HL-60/S4 (cell line): ENCODE results near the gene SIX3.

ENCODE experiments used
- in situ Hi-C: fragments of 300-500 bp; cut with MboI; formaldehyde crosslinking; loops from 2 replicates; pipeline ENCODE4 v1.14.3; 2022; ENCODE audit warnings: low sequenced_read_pairs

Gene SIX3

DNA sequence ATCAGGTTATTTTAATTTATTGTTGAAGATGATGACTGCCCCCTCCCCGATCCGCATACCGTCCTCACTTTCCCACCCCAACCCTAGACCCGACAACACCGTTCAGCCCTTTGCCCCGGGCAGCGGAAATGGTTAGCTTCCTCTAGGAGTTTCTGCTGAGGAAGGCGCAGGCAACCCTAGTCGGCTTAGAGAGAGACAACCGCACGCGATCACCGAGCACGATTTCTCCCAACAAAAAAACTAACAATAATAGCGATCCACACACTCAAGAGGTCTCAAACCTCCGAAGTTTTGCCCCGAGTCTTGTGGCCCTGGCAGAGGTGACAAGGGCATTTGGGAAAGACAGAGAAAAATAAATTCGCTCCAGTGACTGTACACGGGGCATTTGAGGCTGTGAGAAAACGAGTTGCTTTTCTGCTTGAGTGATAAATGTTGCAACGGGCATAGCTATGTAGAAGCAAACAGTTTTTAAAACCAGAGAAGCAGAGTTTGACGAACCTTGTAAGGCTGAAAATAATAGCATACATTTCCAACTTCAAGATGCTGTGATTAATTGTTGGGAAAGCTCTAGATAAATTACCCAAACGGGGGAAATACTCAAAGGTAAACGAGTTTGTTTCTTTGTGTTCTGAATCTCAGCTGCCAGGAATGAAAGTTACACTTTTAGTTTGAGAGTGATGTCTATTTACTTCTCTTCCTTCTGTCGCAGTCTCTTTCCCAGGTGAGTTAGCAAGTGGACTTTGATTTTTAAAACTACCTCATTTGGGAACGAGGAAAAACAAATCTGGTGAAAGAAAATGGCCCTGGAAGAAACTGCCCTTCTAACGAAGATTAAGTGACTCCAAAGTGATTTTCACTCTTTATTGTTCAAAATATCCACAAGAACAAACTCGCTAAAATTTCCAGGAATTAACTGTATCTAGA, 11.0 kb upstream of the SIX3 start:
- in situ Hi-C loops: no loop called here

DNA sequence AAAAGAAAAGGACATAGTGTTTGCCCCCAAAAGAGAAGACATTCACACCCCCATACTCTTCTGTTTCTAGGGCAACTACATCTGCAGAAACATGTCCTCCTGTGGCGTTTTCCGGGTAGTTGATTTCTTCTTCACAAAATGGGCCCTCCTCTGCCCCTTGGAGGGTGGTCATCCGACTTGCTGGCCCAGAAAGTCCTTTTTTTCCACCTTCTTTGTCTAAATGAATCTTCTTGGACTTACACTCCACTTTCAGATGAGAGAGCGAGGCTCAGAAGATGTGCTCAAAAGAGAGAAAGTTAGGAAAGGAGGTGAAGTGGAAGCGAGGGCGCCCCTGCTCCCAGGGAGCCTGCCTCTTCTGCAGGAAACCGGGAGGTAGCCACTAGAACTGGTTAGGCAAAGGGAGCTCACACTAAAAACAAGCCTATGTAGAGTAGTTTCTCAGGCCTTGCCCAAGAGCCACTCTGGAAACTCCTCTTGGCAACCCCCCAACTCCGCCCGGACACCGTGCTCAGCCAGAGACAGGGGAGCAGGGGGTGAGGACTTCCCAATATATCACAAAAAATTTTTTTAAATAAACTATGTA, 10.2 kb upstream of the SIX3 start:
- in situ Hi-C loops: no loop called here

- in situ Hi-C loops: no loop called here
These were observed 9.4 kb upstream of the SIX3 start for GRCh38 chr2:44932079-44932478.

- in situ Hi-C loops: no loop called here
These were observed 8.7 kb upstream of the SIX3 start for GRCh38 chr2:44932564-44933392.

- in situ Hi-C loops: no loop called here
These were observed 8.0 kb upstream of the SIX3 start for GRCh38 chr2:44933434-44933951.

DNA sequence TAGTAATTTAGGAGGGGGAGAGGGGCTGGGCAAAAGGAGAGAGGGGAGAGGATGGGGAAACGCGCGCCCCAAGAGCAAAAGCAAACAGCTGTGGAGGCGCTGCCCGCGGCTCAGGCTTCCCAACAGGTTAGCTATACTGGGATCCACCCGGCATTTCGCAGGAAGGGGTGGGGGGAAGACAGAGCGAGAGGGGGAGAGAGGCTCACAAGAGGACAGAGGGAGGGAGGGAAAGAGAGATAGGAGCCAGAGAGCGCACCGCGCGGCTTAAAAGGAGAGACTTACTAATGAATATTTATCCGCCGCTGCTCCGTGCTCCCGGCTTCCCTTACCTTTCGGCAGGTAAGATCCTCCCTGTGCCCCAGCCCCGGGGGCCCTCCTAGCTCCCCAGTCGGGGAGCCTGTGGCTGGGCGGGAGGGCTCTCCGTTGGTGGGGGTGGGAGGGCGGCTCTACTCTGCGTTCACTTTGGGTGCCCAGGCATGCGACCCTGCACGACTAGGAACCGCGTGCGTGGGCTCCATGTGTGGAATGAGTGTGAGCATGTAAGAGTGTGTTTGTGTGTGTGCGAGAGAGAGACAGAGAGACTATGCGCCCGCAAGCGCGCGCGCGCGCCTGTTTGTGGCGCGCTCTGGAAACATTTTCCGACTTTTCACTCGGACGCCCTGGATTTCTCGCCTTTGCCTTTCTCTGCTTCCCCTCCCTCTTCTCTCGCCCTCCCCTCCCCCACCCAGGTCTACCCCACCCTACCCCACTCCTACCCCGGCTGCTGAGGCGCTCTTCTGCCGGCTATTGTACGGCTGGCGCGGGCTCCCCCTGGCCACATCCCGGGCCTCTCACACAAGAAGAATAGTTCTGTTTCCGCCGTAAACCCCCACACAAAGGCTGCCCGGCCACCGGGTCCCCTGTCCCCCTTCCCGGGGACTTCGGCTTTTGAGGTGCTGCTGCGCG, 7.2 kb upstream of the SIX3 start:
- in situ Hi-C loops: no loop called here

- in situ Hi-C loops: no loop called here
These were observed 6.3 kb upstream of the SIX3 start for GRCh38 chr2:44934983-44935728.

DNA sequence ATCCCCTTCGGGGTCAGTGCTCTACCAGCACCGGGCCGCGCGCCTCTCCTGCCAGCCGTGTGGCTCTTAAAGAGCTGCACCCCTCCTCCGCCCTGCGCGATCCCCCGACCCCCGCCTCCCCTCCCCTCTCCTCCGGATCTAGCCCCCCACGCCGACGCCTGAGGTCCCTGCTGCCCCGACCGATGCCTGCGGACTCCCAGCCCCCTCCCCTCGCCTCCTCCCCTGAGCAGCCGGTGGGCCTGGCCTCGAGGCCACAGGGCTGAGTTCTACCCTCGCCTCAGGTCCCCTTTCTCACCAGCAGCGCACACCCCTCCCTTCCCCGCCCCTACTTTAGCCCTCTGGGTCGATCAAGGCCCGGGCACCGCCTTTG, 5.8 kb upstream of the SIX3 start:
- in situ Hi-C loops: no loop called here

DNA sequence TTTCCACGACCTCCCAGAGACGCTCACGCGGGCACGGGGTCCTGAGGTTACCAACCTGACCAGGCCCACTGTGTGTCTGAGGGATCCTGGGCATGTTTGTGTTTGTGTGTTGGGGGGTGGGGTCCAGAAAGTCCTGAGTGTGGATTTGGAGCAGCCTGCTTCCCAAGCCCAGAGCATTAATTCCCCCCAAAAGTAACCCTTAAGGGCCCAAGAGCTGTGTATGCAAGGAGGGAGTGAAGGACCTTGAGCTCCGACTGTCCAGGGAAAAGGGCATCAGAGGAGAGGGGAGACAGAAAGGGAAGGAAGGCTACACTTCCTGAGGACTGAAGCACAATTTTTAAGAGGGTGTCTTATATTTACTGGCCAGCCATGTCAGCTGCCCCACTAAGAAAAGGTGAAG, 5.2 kb upstream of the SIX3 start:
- in situ Hi-C loops: no loop called here

- in situ Hi-C loops: no loop called here
These were observed 4.5 kb upstream of the SIX3 start for GRCh38 chr2:44936715-44937687.

GRCh38 chr2:44937688-44938240, 3.7 kb upstream of the SIX3 start:
- in situ Hi-C loops: no loop called here

- in situ Hi-C loops: no loop called here
These were observed 3.0 kb upstream of the SIX3 start for GRCh38 chr2:44938287-44939105.

- in situ Hi-C loops: no loop called here
These were observed 2.1 kb upstream of the SIX3 start for GRCh38 chr2:44939106-44940048.

DNA sequence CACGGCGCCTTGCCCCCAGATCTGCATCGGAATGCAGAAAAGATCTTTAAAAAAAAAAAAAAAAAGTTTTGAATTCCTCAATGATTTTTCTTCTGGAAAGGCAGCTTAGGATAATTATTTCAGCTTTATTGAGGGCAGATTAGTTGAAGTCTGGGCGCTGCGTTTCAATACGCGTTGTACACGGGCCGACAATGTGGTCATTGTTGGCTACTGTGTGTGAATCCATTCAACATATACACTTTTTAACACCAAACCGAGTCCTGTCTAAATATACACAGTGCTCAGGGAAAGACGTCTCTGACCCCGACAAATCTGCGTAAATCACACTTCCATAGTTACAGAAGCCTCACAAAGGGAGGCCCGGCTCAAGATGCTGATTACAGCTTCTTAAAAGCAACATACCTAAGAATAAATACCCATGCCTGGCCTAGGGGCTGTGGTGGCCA, 1.4 kb upstream of the SIX3 start:
- in situ Hi-C loops: no loop called here

DNA sequence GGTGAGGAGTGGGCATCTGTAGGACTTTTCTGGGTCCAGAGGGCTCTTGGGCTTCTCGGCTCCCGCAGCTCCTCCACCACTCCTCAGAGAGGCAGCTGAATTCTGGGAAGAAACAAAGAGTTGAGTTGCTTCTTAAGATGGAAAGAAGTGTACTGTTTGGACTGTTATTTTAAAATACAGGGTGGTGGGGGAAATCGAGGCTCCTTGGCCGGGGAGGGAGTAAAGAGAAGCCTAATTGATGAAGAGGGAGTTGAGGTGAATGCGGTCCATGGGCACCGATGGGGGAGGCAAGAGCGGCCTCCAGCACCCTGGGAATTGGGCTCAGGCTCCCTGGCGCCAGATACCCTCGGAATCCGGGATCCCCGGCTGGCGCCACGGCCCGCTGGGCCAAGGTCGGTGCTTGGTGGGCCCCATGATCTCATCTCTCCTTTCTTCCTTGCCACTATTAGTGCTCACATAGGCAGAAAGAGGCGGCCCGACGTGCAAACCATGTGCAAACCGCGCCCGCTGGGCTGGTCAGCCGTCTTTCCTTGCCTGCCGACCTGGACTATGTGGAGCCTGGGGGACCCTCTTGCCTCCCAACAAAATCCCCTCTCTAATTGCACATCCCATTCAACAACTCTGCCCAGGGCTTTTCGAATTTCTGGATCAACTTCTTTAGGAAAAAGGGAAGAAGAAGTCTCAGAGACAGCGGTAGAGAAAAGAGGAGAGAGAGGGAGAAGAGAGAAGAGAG, 604 bp upstream of the SIX3 start:
- in situ Hi-C loops: no loop called here
